DND-41 (cell line): ENCODE measurements around the gene CCR6.

Source experiments
- EZH2 ChIP-seq: IDR thresholded peaks from 3 replicates; pipeline ENCODE4 v1.6.1; 2012; ENCODE audit warnings: borderline replicate concordance, low read depth, mild to moderate bottlenecking, moderate library complexity, low read length, inconsistent platforms; ENCODE audit not compliant: severe bottlenecking
- TF ChIP-seq, protein P1 (sequence below): IDR thresholded peaks from 2 replicates; pipeline ENCODE4 v1.5.1; 2012; ENCODE audit warnings: borderline replicate concordance, low read length, moderate library complexity, mild to moderate bottlenecking; ENCODE audit not compliant: poor library complexity, severe bottlenecking; ENCODE audit errors: extremely low read depth

DNA sequence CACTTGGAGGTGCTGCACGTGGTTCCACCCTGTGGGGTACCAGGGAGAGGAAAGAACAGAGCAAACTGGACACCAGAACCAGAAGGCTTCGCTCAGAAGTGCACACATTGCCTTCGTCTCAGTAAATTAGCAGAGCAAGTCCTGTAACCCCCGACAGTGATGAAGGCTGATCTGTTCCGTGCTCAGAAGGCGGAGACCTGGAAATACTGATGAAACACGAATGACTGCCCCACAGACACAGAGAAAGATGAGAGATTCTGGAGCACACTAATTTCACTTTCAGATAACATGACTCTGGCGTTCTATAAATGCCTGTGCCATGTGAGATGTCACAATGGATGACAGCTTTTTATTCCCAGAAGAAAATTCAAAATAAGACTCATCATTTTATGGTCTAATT, 44.2 kb upstream of the CCR6 start:
- TF ChIP-seq, protein P1, sequence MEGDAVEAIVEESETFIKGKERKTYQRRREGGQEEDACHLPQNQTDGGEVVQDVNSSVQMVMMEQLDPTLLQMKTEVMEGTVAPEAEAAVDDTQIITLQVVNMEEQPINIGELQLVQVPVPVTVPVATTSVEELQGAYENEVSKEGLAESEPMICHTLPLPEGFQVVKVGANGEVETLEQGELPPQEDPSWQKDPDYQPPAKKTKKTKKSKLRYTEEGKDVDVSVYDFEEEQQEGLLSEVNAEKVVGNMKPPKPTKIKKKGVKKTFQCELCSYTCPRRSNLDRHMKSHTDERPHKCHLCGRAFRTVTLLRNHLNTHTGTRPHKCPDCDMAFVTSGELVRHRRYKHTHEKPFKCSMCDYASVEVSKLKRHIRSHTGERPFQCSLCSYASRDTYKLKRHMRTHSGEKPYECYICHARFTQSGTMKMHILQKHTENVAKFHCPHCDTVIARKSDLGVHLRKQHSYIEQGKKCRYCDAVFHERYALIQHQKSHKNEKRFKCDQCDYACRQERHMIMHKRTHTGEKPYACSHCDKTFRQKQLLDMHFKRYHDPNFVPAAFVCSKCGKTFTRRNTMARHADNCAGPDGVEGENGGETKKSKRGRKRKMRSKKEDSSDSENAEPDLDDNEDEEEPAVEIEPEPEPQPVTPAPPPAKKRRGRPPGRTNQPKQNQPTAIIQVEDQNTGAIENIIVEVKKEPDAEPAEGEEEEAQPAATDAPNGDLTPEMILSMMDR = no peak
- TF ChIP-seq EZH2 = no peak
